ENCODE measurements around the gene PLP2.

PLP2 gene

DNA sequence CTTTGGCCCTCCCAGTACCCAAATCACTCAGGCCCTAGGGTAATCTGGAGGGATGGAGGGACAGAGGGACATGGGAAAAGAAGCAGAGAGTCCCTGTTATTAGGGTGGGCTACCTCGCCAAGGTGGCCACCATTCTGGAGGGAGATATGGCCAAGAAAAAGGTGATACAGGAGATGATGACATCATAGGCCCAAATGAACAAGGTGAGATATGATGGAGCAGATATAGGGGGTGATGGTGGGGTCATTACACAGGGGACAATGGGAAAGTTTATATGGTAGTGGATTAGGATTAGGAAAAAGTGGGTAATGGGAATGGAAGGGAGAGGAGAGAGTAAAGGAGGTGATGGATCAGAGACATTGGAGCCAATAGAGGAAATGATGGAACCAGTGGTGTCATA is 41.2 kb downstream of the PLP2 start:
- no peak for DNase-seq

DNA sequence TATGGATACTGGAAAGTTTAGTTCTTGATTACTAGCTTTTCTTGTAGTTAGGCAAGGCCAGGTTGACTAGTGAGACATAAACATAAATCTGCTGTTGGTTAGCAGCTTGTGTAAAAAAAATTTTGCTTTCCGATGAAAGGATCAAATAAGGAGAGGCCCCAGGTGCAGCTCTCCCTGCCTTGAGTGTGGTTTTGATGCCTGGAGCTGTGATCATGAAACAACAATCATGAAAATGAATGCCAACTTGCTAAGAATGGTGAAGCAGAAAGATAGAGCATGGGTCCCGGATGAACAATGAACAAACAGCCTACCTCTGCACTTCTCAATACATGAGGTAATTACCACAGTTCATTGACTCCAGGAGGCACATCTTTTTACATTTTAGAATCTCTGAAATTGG is 42.7 kb downstream of the PLP2 start:
- no peak for DNase-seq

DNA sequence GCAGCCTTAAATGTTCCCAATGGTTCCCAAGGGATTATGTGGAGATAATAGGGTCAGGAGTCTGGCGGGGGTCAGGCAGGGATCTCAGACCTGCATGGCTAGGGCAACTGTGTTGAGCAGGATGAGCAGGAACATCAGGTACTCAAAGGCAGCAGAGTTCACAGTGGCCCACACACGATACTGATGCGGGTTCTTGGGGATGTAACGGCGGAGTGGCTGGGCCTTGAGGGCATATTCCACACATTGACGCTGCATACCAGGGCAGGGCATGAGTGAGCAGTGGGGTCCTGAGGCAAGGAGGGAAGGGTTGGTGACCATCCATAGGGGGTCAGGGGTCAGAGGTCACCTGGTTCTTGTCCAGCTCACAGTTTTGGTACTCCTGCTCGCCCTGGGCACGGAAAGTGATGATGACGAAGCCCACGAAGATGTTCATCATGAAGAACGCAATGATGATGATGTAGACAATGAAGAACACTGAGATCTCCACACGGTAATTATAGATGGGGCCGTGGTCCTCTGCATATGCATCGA is 43.4 kb downstream of the PLP2 start:
- no peak for DNase-seq

DNA sequence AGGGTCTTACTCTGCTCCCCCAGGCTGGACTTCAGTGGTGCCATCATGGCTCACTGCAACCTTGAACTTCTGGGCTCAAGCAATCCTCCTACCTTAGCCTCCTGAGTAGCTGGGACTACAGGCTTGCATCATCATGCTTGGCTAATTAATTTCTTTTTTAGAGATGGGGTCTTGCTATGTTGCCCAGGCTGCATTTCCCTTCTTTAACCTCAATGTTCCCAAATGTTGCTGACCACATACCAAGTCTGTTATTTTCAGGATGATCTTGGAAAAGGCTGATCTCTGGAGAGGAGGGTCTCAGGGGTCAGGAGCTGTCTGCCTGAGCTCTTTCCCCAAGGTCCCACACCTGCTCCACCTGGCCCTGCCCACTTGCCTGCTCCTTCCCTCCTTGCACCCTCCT is 48.4 kb downstream of the PLP2 start:
- no peak for DNase-seq

DNA sequence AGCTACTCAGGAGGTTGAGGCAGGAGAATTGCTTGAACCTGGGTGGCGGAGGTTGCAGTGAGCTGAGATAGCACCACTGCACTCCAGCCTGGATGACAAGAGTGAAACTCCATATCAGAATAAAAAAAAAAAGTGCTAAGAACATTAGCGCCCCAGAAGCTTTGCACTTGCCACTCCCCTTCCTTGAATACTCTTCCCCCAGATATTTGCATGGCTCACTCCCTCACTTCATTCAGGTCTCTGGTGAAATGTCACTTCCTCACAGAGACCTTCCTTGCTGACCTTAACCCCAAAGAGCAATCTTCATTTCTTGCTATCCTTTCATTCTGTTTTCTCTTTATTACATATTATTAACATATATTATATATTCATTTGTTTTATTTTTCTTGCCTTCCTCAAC is 50.2 kb downstream of the PLP2 start:
- no peak for DNase-seq

Data from femur (tissue), 1 donor.